ENCODE results near the gene SPRTN. TPM values are rescaled to one million over a fixed set of nuclear protein-coding genes. Genes with fewer than 3 reads are reported as not detected.

Gene SPRTN
- total RNA-seq, 3 donors from 2014 or later: 13.8 to 23.6 (median 15.2) TPM

DNA sequence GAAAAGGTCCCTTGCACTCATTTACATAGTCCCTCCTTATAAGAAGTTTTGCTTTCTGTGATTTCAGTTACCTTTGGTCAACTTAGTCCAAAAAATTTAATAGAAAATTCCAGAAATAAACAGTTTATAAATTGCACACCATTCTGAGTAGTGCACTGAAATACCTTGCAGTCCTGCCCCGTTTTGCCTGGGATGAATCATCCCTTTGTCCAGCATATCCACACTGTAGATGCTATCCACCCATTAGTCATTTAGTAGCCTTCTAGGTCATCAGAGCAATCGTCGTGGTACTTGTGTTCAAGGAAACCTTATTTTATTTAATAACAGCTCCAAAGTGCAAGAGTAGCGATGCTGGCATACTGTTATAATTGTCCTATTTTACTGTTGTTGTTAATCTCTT lies 38.0 kb downstream of the SPRTN start:
- Histone ChIP-seq H3K4me3 (no peak overlapping the region), H3K4me1 (no peaks in the 10 kb centered on the region), H3K9me3 (no peaks in the 10 kb centered on the region), H3K27ac (no peak overlapping the region), H3K36me3 (no peaks in the 10 kb centered on the region), H3K27me3 (no peaks in the 10 kb centered on the region)
- no peak for DNase-seq (ENCODE audit: low spot score in 2 of 2)
- no peak for TF ChIP-seq POLR2A (IDR thresholded peaks at IDR 0.05)
- TF ChIP-seq POLR2AphosphoS5 (IDR thresholded peaks at IDR 0.05): no peak
- intact Hi-C loops (cut with DNase I; ENCODE audit: low total_unique reads): no loop called here

DNA sequence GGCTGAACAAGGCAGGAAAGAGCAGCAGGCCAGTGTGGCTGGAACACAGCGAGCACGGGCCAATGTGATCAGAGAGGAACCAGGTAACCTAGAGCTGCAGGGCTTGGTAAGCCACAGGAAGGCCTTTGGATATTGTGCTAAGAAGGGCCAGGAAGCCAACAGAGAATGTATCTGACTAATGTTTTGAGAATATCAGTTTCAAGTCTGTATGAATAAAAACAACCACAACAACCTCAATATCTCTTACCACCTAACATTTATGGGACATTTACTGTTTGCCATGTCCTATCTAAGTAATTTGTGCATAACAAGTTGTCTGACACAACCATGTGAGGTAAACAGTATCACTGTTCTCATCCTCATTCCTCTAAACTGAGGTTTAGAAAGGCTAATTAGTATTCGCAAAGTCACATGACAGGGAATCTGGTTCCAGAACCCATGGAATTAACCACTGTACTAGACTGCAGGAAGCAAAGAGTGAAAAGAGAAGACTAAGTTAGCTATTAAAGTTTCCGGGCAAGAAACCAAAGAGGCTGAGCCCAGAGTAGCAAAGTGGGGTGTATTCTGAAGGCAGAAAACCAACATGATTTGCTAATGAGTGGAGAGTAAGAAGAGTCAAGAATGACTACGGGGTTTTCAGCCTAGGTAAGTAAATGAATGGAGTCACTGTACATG lies 38.9 kb downstream of the SPRTN start:
- H3K4me3 ChIP-seq: no peak overlapping the region
- no peak for DNase-seq (ENCODE audit: low spot score in 2 of 2)
- no peak overlapping the region for H3K27ac ChIP-seq

DNA sequence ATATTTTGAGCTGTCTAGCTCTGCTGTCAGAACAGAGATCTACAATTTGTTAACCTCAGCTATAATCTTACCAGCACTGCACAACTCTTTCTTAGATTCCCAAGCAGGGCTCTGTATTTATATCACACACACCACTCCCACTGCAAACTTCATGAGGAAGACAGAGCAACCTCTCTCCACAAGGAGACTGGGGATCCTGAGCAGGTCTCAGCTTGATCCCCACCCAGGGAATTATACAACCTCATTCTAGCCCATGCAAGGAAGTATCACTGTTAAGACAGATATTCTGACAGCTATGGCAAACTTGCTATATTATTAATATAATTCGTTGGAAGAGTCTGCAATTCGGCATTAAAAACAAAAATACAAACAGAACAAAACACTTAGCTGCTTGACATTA lies 43.6 kb downstream of the SPRTN start:
- intact Hi-C loops (cut with DNase I; ENCODE audit: low total_unique reads): no loop called here
- Histone ChIP-seq H3K4me1 (no peaks in the 10 kb centered on the region), H3K27ac (no peak overlapping the region), H3K9me3 (no peaks in the 10 kb centered on the region), H3K27me3 (no peaks in the 10 kb centered on the region), H3K4me3 (no peak overlapping the region), H3K36me3 (no peaks in the 10 kb centered on the region)
- TF ChIP-seq POLR2A (IDR thresholded peaks at IDR 0.05): no peak
- TF ChIP-seq POLR2AphosphoS5 (IDR thresholded peaks at IDR 0.05): no peak
- TF ChIP-seq, protein P1, sequence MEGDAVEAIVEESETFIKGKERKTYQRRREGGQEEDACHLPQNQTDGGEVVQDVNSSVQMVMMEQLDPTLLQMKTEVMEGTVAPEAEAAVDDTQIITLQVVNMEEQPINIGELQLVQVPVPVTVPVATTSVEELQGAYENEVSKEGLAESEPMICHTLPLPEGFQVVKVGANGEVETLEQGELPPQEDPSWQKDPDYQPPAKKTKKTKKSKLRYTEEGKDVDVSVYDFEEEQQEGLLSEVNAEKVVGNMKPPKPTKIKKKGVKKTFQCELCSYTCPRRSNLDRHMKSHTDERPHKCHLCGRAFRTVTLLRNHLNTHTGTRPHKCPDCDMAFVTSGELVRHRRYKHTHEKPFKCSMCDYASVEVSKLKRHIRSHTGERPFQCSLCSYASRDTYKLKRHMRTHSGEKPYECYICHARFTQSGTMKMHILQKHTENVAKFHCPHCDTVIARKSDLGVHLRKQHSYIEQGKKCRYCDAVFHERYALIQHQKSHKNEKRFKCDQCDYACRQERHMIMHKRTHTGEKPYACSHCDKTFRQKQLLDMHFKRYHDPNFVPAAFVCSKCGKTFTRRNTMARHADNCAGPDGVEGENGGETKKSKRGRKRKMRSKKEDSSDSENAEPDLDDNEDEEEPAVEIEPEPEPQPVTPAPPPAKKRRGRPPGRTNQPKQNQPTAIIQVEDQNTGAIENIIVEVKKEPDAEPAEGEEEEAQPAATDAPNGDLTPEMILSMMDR (IDR thresholded peaks at IDR 0.05): no peak
- no peak for DNase-seq (ENCODE audit: low spot score in 2 of 2)

More for the DNA sequence above, 38.9 kb downstream of the SPRTN start:
- TF ChIP-seq, protein P1 (IDR thresholded peaks at IDR 0.05): no peak
- TF ChIP-seq POLR2AphosphoS5 (IDR thresholded peaks at IDR 0.05) (no peak), POLR2A (IDR thresholded peaks at IDR 0.05) (no peak)
- Histone ChIP-seq H3K27me3 (no peaks in the 10 kb centered on the region), H3K4me1 (no peaks in the 10 kb centered on the region), H3K9me3 (no peaks in the 10 kb centered on the region), H3K36me3 (no peaks in the 10 kb centered on the region)
- intact Hi-C loops (cut with DNase I; ENCODE audit: low total_unique reads): no loop called here

DNA sequence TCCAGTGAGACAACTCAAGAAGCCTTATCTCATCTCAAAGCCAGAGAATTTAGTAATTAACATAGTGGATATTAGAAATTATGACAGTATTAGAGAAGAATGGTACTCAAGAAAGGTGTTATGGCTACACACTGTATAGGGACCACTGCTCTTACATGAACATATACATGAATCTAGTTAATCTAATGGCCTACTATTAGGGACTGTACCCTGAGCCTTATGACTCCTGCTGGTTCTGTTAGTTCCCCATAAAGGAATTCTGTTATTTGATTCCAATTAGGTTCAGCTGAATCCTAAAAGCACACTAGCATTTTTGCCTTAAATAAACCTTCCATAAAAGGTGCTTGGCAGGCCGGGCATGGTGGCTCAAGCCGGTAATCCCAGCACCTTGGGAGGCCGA lies 44.3 kb downstream of the SPRTN start:
- Histone ChIP-seq H3K4me1 (no peaks in the 10 kb centered on the region), H3K4me3 (no peak overlapping the region), H3K27me3 (no peaks in the 10 kb centered on the region), H3K27ac (no peak overlapping the region), H3K9me3 (no peaks in the 10 kb centered on the region), H3K36me3 (no peaks in the 10 kb centered on the region)
- intact Hi-C loops (cut with DNase I; ENCODE audit: low total_unique reads): no loop called here
- DNase-seq (ENCODE audit: low spot score in 2 of 2): no peak
- TF ChIP-seq, protein P1 (IDR thresholded peaks at IDR 0.05): no peak
- TF ChIP-seq POLR2AphosphoS5 (IDR thresholded peaks at IDR 0.05) (no peak), POLR2A (IDR thresholded peaks at IDR 0.05) (no peak)

DNA sequence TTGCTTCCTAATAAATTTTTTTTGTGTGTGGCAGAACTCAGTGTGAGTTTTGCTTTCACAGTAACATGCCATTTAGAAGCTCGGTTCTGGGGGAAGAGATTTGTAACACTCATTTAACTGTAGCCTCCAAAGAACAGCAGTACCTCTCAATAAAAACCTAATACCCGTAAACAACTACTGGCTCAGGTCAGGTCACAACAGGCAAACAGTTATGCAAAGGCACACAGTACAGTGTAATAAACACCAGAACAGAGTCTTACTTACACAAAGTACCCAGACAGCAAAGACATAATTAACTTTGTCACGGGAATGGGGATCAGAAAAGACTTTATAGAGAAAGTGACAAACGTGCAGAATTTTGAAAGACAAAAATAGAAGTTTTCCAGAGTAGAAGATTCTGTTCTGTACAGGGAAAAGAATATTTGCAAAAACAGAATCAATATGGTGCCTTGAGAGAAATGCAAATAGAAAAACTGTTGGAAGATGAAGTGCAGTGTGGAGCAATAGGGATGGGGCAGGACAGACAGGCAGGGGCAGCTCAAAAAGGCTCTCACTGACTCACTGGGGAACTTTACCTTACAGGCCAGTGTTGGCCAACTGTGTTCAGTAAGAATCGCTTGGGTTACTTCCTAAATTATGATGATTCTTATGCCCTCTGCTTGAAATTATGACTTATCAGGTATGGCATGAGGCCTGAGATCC lies 45.2 kb downstream of the SPRTN start:
- DNase-seq (ENCODE audit: low spot score in 2 of 2): no peak
- H3K27ac ChIP-seq: no peak overlapping the region
- no peak overlapping the region for H3K4me3 ChIP-seq
- no peak for TF ChIP-seq POLR2AphosphoS5 (IDR thresholded peaks at IDR 0.05)
- no peak for TF ChIP-seq POLR2A (IDR thresholded peaks at IDR 0.05)
- TF ChIP-seq, protein P1 (IDR thresholded peaks at IDR 0.05): no peak
- no peaks in the 10 kb centered on the region for H3K36me3 ChIP-seq
- H3K4me1 ChIP-seq: no peaks in the 10 kb centered on the region
- intact Hi-C loops (cut with DNase I; ENCODE audit: low total_unique reads): no loop called here
- H3K9me3 ChIP-seq: no peaks in the 10 kb centered on the region
- no peaks in the 10 kb centered on the region for H3K27me3 ChIP-seq

Measured in breast epithelium (tissue), 4 donors.